Neuronal stem cell (in vitro differentiated cells): ENCODE results near the gene ROR1.

Source experiments
- DNase-seq: peaks from one replicate; pipeline ENCODE4 v3.0.0-alpha.2; 2013; ENCODE audit warnings: low spot score
- H2AFZ ChIP-seq: one replicate; pipeline ENCODE4 v1.6.1; 2013; ENCODE audit warnings: mild to moderate bottlenecking, low read length, inconsistent platforms
- H2AK5ac ChIP-seq: 2 replicates; pipeline ENCODE4 v1.6.1; 2013; ENCODE audit warnings: low read depth, mild to moderate bottlenecking, inconsistent platforms, low read length, moderate library complexity, mixed read lengths
- H2BK120ac ChIP-seq: 2 replicates; pipeline ENCODE4 v1.6.1; 2013; ENCODE audit warnings: low read depth, mild to moderate bottlenecking, inconsistent platforms, low read length, moderate library complexity, mixed read lengths
- H2BK12ac ChIP-seq: one replicate; pipeline ENCODE4 v1.6.1; 2013; ENCODE audit warnings: low read length, inconsistent platforms
- H2BK15ac ChIP-seq: 2 replicates; pipeline ENCODE4 v1.6.1; 2013; ENCODE audit warnings: mild to moderate bottlenecking, low read length, inconsistent platforms, mixed read lengths
- H2BK5ac ChIP-seq: one replicate; pipeline ENCODE4 v1.6.1; 2013; ENCODE audit warnings: inconsistent platforms, mild to moderate bottlenecking, low read length, moderate library complexity
- H3K14ac ChIP-seq: one replicate; pipeline ENCODE4 v1.6.1; 2013; ENCODE audit warnings: low read length, inconsistent platforms
- H3K18ac ChIP-seq: 2 replicates; pipeline ENCODE4 v1.6.1; 2013; ENCODE audit warnings: low read length, inconsistent platforms
- H3K23ac ChIP-seq: 2 replicates; pipeline ENCODE4 v1.6.1; 2013; ENCODE audit warnings: low read depth, mild to moderate bottlenecking, mixed read lengths, low read length, inconsistent platforms; ENCODE audit not compliant: poor library complexity
- H3K27ac ChIP-seq: replicated peaks from 3 replicates; pipeline ENCODE4 v1.5.1; 2013; ENCODE audit warnings: low read length, inconsistent platforms
- H3K27me3 ChIP-seq, 3 experiments: 2 replicates each; pipeline ENCODE4 v1.6.1; 2013; ENCODE audit warnings: low read length in 3 of 3, mild to moderate bottlenecking in 2 of 3, inconsistent platforms in 1 of 3, low read depth in 1 of 3, mixed read lengths in 1 of 3, moderate library complexity in 1 of 3; ENCODE audit not compliant: control insufficient read depth in 3 of 3, insufficient read depth in 3 of 3
- H3K36me3 ChIP-seq, 2 donors: replicated peaks in 1 of 2; 2 replicates each; pipeline ENCODE4 v1.6.1; 2013; ENCODE audit warnings: low read length in 2 of 2; ENCODE audit not compliant: control insufficient read depth in 2 of 2, insufficient read depth in 2 of 2
- H3K4ac ChIP-seq: 2 replicates; pipeline ENCODE4 v1.6.1; 2013; ENCODE audit warnings: inconsistent platforms, mild to moderate bottlenecking, low read length, moderate library complexity
- H3K4me1 ChIP-seq, 2 donors: 1 replicate in 1 of 2; 2 replicates in 1 of 2; pipeline ENCODE4 v1.6.1; 2013; ENCODE audit warnings: low read length in 2 of 2, low read depth in 1 of 2; ENCODE audit not compliant: control insufficient read depth in 2 of 2, insufficient read depth in 1 of 2
- H3K4me2 ChIP-seq: one replicate; pipeline ENCODE4 v1.6.1; 2013; ENCODE audit warnings: mild to moderate bottlenecking, low read length, inconsistent platforms; ENCODE audit not compliant: insufficient read depth, poor library complexity, severe bottlenecking
- H3K4me3 ChIP-seq, 2 donors: 2 replicates each; pipeline ENCODE4 v1.5.1; 2013; ENCODE audit warnings: low read length in 2 of 2, mild to moderate bottlenecking in 2 of 2, inconsistent platforms in 1 of 2, moderate library complexity in 1 of 2
- H3K79me1 ChIP-seq: one replicate; pipeline ENCODE4 v1.6.1; 2013; ENCODE audit warnings: low read depth, mild to moderate bottlenecking, inconsistent platforms, low read length, moderate library complexity
- H3K9ac ChIP-seq: one replicate; pipeline ENCODE4 v1.6.1; 2013; ENCODE audit warnings: mild to moderate bottlenecking, low read depth, low read length, inconsistent platforms; ENCODE audit not compliant: poor library complexity
- H3K9me3 ChIP-seq, 2 donors: replicated peaks in 1 of 2; 2 replicates each; pipeline versions ENCODE3 to v1.6.1; 2013; ENCODE audit warnings: low read length in 2 of 2, mild to moderate bottlenecking in 2 of 2, inconsistent platforms in 1 of 2, low read depth in 1 of 2, mixed read lengths in 1 of 2, moderate library complexity in 1 of 2; ENCODE audit not compliant: control insufficient read depth in 2 of 2, insufficient read depth in 1 of 2
- H4K8ac ChIP-seq: one replicate; pipeline ENCODE4 v1.6.1; 2013; ENCODE audit warnings: low read depth, mild to moderate bottlenecking, inconsistent platforms, low read length, moderate library complexity
- H4K91ac ChIP-seq: one replicate; pipeline ENCODE4 v1.6.1; 2013; ENCODE audit warnings: low read length, low read depth, mild to moderate bottlenecking, inconsistent platforms; ENCODE audit not compliant: poor library complexity
- WGBS, 2 donors: extraction: QIAGEN DNeasy Blood & Tissue Kit; methylation state at CpG; one replicate each; pipeline ENCODE4 v1.1.7; 2013; ENCODE audit warnings: missing lambda C conversion rate in 2 of 2, mixed read lengths in 1 of 2; ENCODE audit not compliant: insufficient read length in 2 of 2, insufficient replicate concordance in 1 of 2; ENCODE audit errors: extremely low coverage in 2 of 2; 5-methylcytosine and 5-hydroxymethylcytosine counted together

The ROR1 gene

DNA sequence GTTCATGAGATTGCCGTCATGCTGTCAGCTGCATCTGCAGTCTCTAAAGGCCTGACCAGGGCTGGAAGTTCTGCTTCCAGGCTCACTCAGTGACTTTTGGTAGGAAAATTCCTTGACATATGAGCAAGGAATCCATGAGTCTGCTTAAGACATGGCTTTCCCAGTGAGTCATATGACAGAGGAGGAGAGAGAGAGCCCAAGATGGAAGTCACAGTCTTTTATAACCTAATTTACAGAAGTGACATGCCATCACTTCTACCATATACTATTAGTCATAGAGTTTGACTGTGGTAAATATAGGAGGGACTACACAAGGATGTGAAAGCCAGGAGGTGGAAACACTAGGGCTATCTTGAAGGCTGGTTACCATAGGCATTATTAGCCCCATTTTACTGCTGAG is 115.2 kb downstream of the ROR1 start:
- WGBS, 2 donors, result no CpG with 5 or more reads among the region's 1 CpG
- H3K27me3 ChIP-seq, result no peaks in the 10 kb centered on the region
- H3K4ac ChIP-seq, result no peak overlapping the region

DNA sequence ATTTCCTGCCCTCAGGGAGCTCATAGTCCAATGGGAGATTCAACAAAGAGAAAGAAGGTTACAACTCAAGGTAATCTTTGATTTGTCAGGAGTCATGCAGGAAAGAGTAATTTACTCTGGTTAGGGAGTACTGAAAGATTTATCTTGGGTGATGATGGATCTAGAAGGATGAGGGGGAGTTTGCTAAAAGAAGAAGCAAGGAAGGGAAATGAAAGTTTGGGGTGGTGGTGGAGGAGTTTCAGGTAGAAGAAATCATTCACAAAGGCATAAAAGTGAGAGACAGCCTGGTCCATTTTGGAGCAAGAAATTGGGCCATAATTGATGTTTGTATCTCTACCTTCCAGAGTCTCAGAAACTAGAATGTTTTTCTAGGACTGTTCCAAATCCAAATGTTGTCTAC is 116.7 kb downstream of the ROR1 start:
- no peak overlapping the region for H3K14ac ChIP-seq
- H3K9me3 ChIP-seq, result peaks cover 0 to 3% of the 10 kb centered on the region in 2 donors
- no peak overlapping the region for H3K4ac ChIP-seq
- peaks cover 6 to 9% of the 10 kb centered on the region in 2 donors for H3K4me1 ChIP-seq
- no peak overlapping the region for H4K91ac ChIP-seq
- H3K27me3 ChIP-seq, result no peaks in the 10 kb centered on the region
- no peaks in the 10 kb centered on the region for H3K36me3 ChIP-seq
- H3K23ac ChIP-seq, result no peak overlapping the region
- no peak overlapping the region for H3K4me2 ChIP-seq
- H3K79me1 ChIP-seq, result no peaks in the 10 kb centered on the region
- H3K27ac ChIP-seq, result no peak overlapping the region
- H2AFZ ChIP-seq, result no peak overlapping the region
- no peak overlapping the region for H2BK5ac ChIP-seq
- H4K8ac ChIP-seq, result no peak overlapping the region
- no peak overlapping the region for H2BK120ac ChIP-seq
- H3K18ac ChIP-seq, result no peak overlapping the region
- DNase-seq, result no peak
- H2BK15ac ChIP-seq, result no peak overlapping the region
- no peak overlapping the region for H3K4me3 ChIP-seq
- H2BK12ac ChIP-seq, result no peak overlapping the region
- no peak overlapping the region for H2AK5ac ChIP-seq
- no peak overlapping the region for H3K9ac ChIP-seq

More for the DNA sequence above, 115.2 kb downstream of the ROR1 start:
- no peak overlapping the region for H3K18ac ChIP-seq
- H3K79me1 ChIP-seq, result no peaks in the 10 kb centered on the region
- H3K9me3 ChIP-seq, result peaks cover 0 to 3% of the 10 kb centered on the region in 2 donors
- H3K4me3 ChIP-seq, result no peak overlapping the region
- no peak overlapping the region for H3K9ac ChIP-seq
- H4K8ac ChIP-seq, result no peak overlapping the region
- no peak overlapping the region for H3K14ac ChIP-seq
- H2BK15ac ChIP-seq, result no peak overlapping the region
- H2BK12ac ChIP-seq, result no peak overlapping the region
- H2AK5ac ChIP-seq, result no peak overlapping the region
- H2BK120ac ChIP-seq, result no peak overlapping the region
- H3K27ac ChIP-seq, result no peak overlapping the region
- no peak overlapping the region for H2AFZ ChIP-seq
- H4K91ac ChIP-seq, result no peak overlapping the region
- no peak for DNase-seq
- no peak overlapping the region for H3K23ac ChIP-seq
- no peaks in the 10 kb centered on the region for H3K36me3 ChIP-seq
- H3K4me2 ChIP-seq, result no peak overlapping the region
- no peak overlapping the region for H2BK5ac ChIP-seq
- H3K4me1 ChIP-seq, result peaks cover 12% of the 10 kb centered on the region in 2 donors

DNA sequence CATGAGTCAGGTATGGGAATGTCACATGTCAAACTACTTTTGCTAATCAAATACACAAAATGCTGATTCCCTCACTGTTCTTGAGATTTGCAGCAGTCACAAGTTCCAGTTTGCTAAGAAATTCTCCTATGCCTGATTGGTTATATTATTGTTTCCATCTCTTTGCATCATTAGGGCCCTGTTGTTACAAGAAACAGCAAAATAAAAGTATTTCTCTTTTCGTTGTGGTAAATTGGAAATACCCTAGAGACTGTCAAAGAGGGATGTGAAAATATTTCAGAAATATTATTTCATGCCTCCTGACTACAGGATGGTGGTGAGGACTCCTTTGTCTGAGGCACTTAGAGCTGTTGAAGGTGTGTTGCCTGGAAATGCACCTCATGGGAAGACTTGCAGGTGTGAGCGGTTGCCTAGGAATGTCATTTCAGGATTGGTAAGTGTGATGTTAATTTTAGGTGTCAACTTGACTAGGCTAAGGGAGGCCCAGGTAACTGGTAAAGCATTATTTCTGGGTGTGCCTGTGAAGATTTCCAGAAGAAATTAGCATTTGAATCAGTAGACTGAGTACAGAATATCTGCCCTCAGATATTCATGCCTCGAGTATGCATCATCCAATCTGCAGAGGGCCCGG is 117.4 kb downstream of the ROR1 start:
- H3K4ac ChIP-seq, result no peak overlapping the region
- H2BK12ac ChIP-seq, result no peak overlapping the region
- H3K4me1 ChIP-seq, result peaks cover 6 to 9% of the 10 kb centered on the region in 2 donors
- H3K27me3 ChIP-seq, result no peaks in the 10 kb centered on the region
- no peak overlapping the region for H4K91ac ChIP-seq
- H2AFZ ChIP-seq, result no peak overlapping the region
- H2BK15ac ChIP-seq, result no peak overlapping the region
- H3K18ac ChIP-seq, result no peak overlapping the region
- H3K9ac ChIP-seq, result no peak overlapping the region
- H3K9me3 ChIP-seq, result peaks cover 0 to 3% of the 10 kb centered on the region in 2 donors
- no peak overlapping the region for H3K4me3 ChIP-seq
- H3K36me3 ChIP-seq, result no peaks in the 10 kb centered on the region
- H3K79me1 ChIP-seq, result no peaks in the 10 kb centered on the region
- H3K4me2 ChIP-seq, result no peak overlapping the region
- no peak overlapping the region for H2AK5ac ChIP-seq
- no peak overlapping the region for H2BK5ac ChIP-seq
- no peak overlapping the region for H4K8ac ChIP-seq
- H3K27ac ChIP-seq, result no peak overlapping the region
- H3K14ac ChIP-seq, result no peak overlapping the region
- no peak overlapping the region for H3K23ac ChIP-seq
- WGBS, 2 donors, result no CpG with 5 or more reads among the region's 4 CpGs
- H2BK120ac ChIP-seq, result no peak overlapping the region
- no peak for DNase-seq

DNA sequence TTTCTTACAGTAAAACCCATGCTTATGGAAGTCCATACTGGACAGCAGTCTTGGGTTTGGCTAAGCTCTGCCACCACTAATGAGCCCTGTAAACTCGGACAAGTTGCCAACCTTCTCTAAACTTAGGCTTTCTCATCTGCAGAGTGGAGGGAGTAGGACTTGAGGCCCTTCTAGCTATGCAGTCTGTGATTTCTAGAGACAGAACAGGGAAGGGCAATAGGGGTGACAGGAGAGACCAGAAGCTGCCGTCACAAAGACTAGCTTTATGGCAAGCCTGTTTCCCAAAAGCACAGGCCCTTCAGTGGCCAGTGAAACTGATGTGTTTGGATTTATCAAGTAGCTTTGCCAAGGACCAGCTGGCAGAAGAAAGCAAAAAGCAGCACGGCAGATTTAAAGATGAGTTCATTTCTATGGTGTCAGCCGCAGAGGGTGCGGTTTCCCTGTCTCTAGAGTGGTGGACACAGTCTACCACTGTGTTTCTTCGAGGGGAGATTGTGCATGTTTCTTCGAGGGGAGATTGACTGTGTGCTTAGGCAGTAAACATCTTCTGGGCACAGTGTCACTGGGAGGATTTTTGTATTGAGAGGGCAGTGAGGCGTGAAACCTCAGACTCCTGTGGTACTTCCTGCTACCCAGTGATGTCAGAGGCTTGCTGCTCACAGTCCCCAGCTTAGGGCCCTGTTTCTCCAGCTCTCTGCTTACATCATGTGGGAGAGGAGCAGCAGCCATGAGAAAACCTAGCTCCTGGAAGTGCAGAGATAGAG is 119.0 kb downstream of the ROR1 start:
- H3K4me3 ChIP-seq, result no peak overlapping the region
- H2AFZ ChIP-seq, result peak overlapping the region; percentile 65
- H3K27me3 ChIP-seq, result no peaks in the 10 kb centered on the region
- no peak overlapping the region for H3K4me2 ChIP-seq
- peaks cover 6 to 9% of the 10 kb centered on the region in 2 donors for H3K4me1 ChIP-seq
- WGBS, 2 donors, result no CpG with 5 or more reads among the region's 8 CpGs
- no peak overlapping the region for H3K4ac ChIP-seq
- H3K36me3 ChIP-seq, result no peaks in the 10 kb centered on the region
- H3K23ac ChIP-seq, result no peak overlapping the region
- no peak overlapping the region for H2BK12ac ChIP-seq
- H3K27ac ChIP-seq, result no peak overlapping the region
- H2BK15ac ChIP-seq, result no peak overlapping the region
- DNase-seq, result no peak
- H2AK5ac ChIP-seq, result no peak overlapping the region
- H3K9me3 ChIP-seq, result peaks cover 0 to 3% of the 10 kb centered on the region in 2 donors
- no peak overlapping the region for H4K8ac ChIP-seq
- no peaks in the 10 kb centered on the region for H3K79me1 ChIP-seq
- H3K14ac ChIP-seq, result no peak overlapping the region
- H3K18ac ChIP-seq, result no peak overlapping the region
- H3K9ac ChIP-seq, result no peak overlapping the region
- no peak overlapping the region for H2BK120ac ChIP-seq
- H2BK5ac ChIP-seq, result no peak overlapping the region
- H4K91ac ChIP-seq, result no peak overlapping the region
